ENCODE data around the gene STPG3. TPM values are rescaled to one million over a fixed set of nuclear protein-coding genes. Genes with fewer than 3 reads are reported as not detected.
A peak's percentile ranks its signal among the peaks of the same experiment; 100 is the strongest.
"Not testable (repeated sequence)": the region's sequence is repeated elsewhere in the genome, so short reads cannot be mapped to it uniquely, and the experiment has no call there.

Gene STPG3
- total RNA-seq, 1 donor from 2014 or later: not detected

DNA sequence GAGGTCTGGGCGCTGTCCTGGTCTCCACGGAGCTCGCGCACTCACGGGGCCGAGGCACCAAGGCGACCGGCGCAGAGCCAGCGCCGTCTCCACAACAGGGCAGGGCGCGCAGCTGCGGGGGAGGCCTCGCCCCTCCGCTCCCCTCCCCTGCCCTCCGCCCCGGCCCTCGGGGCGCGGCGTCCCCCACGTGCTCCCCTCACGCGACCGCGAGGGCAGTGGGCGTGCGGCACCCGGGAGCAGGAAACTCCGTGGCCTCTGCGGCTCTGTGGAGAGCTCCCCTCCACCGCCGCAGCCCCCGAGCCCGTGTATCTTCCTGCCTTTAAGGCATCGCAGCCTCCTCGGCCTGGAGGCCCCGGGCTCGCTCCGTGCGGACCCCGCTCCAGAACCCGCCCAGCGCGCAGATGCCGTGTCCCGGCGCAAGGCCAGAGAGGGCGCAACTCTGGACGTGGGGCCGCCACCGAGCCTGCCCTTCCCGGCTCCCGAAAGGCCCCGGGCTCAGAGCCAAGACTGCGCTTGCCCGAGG, 10.7 kb upstream of the STPG3 start:
- no peak for FAIRE-seq
- H3K4me3 ChIP-seq (ENCODE audit: low read depth, low read length): peak overlapping the region; percentile 61
- peak; percentile 28 for DNase-seq (ENCODE audit: low read depth)
- H3K36me3 ChIP-seq (ENCODE audit: control insufficient read depth, insufficient read depth, low read length): peaks cover 16% of the 10 kb centered on the region
- no peaks in the 10 kb centered on the region for H3K27me3 ChIP-seq (ENCODE audit: control insufficient read depth, insufficient read depth, low read length)
- TF ChIP-seq, protein P1, sequence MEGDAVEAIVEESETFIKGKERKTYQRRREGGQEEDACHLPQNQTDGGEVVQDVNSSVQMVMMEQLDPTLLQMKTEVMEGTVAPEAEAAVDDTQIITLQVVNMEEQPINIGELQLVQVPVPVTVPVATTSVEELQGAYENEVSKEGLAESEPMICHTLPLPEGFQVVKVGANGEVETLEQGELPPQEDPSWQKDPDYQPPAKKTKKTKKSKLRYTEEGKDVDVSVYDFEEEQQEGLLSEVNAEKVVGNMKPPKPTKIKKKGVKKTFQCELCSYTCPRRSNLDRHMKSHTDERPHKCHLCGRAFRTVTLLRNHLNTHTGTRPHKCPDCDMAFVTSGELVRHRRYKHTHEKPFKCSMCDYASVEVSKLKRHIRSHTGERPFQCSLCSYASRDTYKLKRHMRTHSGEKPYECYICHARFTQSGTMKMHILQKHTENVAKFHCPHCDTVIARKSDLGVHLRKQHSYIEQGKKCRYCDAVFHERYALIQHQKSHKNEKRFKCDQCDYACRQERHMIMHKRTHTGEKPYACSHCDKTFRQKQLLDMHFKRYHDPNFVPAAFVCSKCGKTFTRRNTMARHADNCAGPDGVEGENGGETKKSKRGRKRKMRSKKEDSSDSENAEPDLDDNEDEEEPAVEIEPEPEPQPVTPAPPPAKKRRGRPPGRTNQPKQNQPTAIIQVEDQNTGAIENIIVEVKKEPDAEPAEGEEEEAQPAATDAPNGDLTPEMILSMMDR (IDR thresholded peaks at IDR 0.05; ENCODE audit: insufficient read depth, low read length, severe bottlenecking): no peak

GRCh38 chr9:137240841-137241489, 10.1 kb upstream of the STPG3 start, which contains the start of gene TUBB4B:
Gene TUBB4B (plus strand): TSS chr9:137241287. CDS start chr9:137241361, 74 bp downstream.
- Histone ChIP-seq H3K36me3 (ENCODE audit: control insufficient read depth, insufficient read depth, low read length) (peaks cover 16% of the 10 kb centered on the region), H3K27me3 (ENCODE audit: control insufficient read depth, insufficient read depth, low read length) (no peaks in the 10 kb centered on the region), H3K4me3 (ENCODE audit: low read depth, low read length) (peak within 1 kb of the TSS; percentile 90)
- TF ChIP-seq, protein P1 (IDR thresholded peaks at IDR 0.05; ENCODE audit: insufficient read depth, low read length, severe bottlenecking): no peak
- peak; percentile 96 for FAIRE-seq
- peak; percentile 99 for DNase-seq (ENCODE audit: low read depth)

DNA sequence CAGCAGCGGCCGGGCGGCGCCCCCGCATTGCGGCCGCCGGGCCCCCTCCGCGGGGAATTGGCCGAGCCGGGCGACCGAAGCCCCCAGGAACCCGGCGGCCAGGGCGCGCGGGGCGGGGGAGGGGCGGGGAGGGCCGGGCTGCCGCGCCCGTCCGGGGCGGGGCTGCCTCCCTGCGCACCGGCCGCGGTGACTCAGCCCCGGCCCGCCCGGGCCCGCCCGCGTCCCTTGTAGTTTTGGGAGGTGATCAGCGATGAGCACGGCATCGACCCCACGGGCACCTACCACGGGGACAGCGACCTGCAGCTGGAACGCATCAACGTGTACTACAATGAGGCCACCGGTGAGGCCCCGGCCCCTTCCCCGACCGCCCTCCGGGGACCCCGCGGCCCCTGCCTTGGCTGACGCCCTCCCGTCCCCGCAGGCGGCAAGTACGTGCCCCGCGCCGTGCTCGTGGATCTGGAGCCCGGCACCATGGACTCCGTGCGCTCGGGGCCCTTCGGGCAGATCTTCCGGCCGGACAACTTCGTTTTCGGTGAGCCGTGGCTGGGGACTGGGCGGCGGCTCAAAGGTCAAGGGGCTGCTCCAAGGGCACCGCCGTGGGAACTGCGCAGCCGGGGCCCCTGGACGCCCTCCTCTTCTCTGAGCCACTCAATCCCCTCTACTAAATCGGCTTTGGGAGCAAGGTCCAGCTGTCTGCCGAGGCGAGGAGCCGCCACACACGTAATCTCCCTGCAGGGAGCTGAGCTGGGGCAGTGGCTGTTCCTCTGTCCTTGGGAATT, 9.4 kb upstream of the STPG3 start:
- FAIRE-seq: no peak
- peak; percentile 39 for DNase-seq (ENCODE audit: low read depth)
- no peaks in the 10 kb centered on the region for H3K27me3 ChIP-seq (ENCODE audit: control insufficient read depth, insufficient read depth, low read length)

DNA sequence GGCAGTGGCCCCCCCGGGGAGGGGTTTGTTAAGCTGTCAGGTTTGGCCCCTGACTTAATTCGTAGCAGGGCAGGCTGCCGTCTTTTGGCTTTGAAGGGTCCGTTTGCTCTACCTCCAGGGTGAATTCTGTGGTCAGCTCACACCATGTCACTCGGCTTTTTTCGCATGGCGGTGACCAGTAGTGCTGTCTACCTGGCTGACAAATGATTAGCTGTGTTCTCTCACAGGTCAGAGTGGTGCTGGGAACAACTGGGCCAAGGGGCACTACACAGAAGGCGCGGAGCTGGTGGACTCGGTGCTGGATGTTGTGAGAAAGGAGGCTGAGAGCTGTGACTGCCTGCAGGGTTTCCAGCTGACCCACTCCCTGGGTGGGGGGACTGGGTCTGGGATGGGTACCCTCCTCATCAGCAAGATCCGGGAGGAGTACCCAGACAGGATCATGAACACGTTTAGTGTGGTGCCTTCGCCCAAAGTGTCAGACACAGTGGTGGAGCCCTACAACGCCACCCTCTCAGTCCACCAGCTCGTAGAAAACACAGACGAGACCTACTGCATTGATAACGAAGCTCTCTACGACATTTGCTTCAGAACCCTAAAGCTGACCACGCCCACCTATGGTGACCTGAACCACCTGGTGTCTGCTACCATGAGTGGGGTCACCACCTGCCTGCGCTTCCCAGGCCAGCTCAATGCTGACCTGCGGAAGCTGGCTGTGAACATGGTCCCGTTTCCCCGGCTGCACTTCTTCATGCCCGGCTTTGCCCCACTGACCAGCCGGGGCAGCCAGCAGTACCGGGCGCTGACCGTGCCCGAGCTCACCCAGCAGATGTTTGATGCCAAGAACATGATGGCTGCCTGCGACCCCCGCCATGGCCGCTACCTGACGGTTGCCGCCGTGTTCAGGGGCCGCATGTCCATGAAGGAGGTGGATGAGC, 8.6 kb upstream of the STPG3 start:
- TF ChIP-seq, protein P1 (IDR thresholded peaks at IDR 0.05; ENCODE audit: insufficient read depth, low read length, severe bottlenecking): no peak
- DNase-seq (ENCODE audit: low read depth) (no peak), FAIRE-seq (peak; percentile 28)
- no peaks in the 10 kb centered on the region for H3K27me3 ChIP-seq (ENCODE audit: control insufficient read depth, insufficient read depth, low read length)
- peak overlapping the region; percentile 90 for H3K4me3 ChIP-seq (ENCODE audit: low read depth, low read length)
- peaks cover 16% of the 10 kb centered on the region for H3K36me3 ChIP-seq (ENCODE audit: control insufficient read depth, insufficient read depth, low read length)

More for the DNA sequence above, 9.4 kb upstream of the STPG3 start:
- peaks cover 16% of the 10 kb centered on the region for H3K36me3 ChIP-seq (ENCODE audit: control insufficient read depth, insufficient read depth, low read length)
- TF ChIP-seq, protein P1 (IDR thresholded peaks at IDR 0.05; ENCODE audit: insufficient read depth, low read length, severe bottlenecking): no peak
- H3K4me3 ChIP-seq (ENCODE audit: low read depth, low read length): peak overlapping the region; percentile 90

DNA sequence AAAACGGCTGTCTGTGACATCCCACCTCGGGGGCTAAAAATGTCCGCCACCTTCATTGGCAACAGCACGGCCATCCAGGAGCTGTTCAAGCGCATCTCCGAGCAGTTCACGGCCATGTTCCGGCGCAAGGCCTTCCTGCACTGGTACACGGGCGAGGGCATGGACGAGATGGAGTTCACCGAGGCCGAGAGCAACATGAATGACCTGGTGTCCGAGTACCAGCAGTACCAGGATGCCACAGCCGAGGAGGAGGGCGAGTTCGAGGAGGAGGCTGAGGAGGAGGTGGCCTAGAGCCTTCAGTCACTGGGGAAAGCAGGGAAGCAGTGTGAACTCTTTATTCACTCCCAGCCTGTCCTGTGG, 7.8 kb upstream of the STPG3 start:
- H3K36me3 ChIP-seq (ENCODE audit: control insufficient read depth, insufficient read depth, low read length): peaks cover 16% of the 10 kb centered on the region
- peak; percentile 83 for FAIRE-seq
- H3K4me3 ChIP-seq (ENCODE audit: low read depth, low read length); DNase-seq (ENCODE audit: low read depth); H3K27me3 ChIP-seq (ENCODE audit: control insufficient read depth, insufficient read depth, low read length): not testable (repeated sequence)

Data from bronchial epithelial cell (primary cell).